DMS53 (cell line): ENCODE results near the gene POLR2C.
"Not testable (repeated sequence)": the region's sequence is repeated elsewhere in the genome, so short reads cannot be mapped to it uniquely, and the experiment has no call there.

Experiments used
- DNase-seq: peaks from one replicate; lab custom pipeline; 2025; lab: John Stamatoyannopoulos, UW

The POLR2C gene

DNA sequence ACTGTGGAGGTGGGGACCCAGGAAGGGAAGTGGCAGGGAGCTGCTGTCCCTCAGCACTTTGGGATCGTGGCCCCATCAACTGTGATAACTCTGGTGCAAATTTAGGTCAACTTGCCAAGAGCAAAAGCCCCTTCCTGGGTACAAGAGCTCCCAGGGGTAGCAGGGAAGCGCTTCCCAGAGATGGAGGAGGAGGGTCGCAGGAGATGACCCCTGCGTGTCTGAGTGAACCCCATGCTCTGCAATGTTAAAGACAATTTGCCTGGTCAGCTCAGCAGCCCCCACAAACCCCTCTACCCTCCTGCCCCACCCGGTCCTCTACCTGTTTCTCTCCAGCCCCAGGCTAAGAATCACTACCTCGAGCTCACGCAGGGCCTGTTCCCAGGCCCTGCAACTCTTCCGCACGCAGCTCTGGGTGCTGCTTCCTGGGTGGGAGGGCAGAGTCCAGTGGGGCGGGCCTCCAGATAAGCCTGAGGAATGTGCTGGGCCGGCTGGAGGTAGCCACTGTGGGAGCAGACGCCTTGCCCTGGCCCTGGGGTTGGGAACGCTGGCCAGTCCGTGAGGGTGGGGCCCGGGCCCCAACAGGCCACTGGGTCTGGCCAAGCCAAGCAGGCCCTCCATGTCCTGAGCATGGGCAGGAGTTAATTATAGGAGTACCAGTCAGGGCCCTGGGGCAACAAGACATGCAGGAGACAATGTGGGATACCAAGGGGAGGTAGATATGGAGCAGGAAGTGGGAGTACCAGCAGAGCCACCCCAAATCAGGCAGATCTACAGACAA lies 17.7 kb downstream of the POLR2C start:
- DNase-seq = peak; percentile 55

DNA sequence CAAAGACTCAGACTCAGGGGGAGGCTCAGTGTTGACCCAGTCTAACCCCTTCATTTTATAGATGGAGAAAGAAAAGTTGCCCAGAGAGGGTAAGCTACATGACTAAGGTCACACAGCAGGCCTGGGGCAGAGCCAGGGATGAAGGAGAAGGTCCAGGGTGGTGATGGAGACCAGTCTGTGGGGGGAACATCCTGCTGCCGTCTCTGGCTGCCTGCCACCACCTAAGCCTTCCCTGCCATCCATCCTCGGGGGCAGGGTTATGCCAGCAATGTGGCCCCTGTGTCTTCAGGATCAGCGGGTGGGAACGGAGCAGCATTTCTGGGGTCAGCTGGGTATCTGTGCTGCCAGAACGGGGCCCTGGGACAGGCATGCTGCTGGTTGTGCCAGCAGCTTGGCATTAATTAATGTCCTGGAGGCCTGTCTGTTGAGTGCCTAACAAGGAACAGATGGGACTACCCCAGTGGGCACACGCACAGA lies 18.3 kb downstream of the POLR2C start:
- DNase-seq = no peak

DNA sequence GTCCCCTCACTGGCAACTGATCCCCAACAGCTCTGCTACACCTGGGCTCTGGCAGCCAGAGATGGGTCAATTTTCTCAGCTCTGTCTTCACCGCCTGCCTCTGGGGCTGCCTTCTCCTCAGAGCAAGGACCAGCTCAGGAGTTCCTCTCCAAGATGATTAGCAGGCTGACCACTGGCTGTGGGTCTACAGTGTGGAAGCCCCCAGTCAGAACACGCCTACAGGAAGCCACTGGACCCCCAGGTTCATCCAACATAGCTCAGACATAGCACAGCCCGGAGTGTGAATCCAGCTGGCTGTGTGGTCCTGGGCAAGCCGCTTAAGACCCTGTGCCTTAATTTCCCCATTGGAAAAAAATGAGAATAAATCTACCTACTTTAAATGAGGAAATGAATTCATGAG lies 18.9 kb downstream of the POLR2C start:
- no peak for DNase-seq

DNA sequence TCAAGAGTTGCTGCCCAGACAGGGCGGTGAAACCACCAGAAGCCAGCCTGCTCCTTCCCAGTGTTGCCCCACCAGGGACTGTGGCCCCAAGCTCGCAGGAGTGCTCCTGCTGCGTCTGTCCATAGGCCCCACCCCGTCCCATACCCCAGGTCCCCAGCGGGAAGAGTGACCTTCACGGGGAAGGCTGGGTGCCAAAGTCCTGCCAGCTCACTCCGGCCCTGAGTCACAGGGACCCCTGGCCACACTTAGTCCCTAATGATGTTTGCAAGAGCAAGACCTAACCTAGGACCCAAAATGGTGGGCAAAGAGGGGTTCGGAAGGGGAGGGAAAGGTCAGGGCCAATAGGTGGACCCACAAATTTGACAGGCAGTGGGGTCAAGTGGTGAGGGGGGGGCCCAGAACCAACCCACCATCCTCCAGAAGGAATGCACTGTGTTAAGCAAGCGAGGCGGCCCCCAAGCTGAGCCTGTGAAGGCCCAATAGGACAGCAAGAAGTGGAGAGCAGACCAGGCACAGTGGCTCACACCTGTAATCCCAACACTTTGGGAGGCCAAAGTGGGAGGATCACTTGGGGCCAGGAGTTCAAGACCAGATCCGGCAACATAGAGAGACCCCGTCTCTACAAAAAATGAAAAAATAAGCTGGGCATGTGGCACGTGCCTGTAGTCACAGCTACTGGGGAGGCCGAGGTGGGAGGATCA lies 20.5 kb downstream of the POLR2C start:
- no peak for DNase-seq

DNA sequence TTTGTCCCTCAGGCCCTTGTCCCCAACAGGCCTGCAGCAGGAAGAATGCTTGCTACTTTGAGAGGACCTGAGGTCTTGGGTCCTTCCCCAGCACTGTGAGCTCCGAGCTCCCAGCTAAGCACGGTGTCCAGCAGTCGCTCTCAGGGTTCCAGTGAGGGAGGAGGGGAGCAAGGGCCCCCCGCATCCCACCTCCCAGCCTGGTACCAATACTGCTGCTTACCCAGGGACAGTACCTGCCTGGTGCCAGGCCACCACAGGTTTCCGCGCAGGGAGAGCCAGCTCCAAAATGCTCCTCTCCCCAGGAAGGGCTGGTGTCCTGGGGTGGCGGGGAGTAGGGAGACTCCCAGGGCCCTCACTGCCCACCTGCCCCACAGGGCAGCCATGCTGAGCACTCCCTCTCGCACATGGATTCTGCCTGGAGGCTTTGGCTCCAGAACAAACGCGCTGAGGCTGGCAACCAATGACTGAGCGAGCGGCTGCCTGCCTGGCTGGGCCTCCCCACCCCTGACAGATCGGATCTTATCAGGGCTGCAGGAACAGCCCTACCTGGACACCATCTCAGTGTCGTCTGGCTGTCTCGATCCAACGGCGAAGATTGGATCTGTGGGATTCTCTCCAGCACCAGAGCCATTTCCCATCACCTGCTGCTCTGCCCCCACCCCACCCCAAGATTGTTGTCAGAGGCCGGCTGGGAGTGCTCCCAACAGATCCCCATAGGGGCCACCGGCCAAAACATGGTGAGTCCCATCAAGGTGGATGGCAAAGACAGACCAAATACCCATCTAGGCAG lies 21.4 kb downstream of the POLR2C start:
- DNase-seq = no peak

DNA sequence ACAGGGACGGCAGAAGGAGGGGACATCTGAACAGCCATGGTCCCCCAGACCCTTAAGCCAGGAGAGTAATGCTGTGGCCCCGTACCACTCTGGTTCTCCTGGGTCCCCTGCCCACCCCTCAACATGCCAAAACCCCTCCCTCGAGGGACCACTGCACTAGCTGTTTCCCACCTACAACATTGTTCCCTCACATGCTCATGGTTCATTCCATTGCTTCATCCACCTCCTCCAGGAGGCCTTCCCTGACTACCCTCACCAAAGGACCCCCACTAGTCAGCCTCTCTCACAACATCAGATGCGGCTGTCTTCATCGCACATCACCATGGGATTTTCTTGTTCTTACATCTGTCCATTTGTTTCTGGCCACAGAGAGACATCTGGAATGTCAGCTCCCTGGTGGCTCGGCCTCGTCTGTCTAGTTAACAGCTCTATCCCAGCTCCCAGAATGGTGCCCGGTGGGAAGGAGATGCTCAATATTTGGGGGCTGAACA lies 22.1 kb downstream of the POLR2C start:
- DNase-seq = no peak

DNA sequence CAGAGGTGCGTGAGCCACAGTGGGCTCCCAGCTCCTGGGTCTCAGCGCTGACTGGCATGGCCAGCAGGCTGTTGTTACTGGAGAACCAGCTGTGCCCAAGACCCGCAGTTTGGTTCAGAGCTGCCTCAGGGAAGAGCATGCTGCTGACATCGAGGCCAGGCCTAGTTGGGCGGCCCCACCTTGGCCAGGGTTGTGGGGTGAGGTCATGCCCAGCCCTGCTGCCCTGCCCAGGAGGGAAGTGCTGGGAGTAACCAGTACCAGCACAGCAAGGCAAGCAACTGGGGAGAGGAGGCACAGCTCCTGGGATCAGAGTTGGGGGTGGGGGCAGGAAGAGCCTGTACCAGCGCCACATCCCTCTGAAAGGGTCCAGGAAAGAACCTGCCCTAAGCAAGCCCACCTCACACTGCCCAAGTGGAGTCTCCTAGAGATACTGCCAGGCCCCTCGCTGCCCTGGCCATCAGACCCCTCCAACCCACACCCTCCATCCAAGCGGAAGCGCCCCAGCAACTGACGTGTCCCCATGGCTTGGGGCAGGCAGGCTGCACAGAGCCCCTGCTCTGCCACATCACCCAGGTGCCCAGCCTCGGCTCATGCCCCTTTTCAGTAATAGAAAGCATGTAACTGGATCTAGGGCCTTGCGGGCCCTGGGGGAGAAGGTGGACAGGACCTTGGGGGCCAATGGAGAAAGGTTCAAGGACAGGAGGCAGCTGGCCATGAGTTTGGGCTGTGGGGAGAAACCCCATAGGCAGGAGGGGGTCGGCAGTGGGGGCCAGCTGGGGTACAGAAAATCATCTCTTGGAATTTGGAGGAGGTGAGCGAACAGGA lies 22.8 kb downstream of the POLR2C start:
- DNase-seq = no peak

DNA sequence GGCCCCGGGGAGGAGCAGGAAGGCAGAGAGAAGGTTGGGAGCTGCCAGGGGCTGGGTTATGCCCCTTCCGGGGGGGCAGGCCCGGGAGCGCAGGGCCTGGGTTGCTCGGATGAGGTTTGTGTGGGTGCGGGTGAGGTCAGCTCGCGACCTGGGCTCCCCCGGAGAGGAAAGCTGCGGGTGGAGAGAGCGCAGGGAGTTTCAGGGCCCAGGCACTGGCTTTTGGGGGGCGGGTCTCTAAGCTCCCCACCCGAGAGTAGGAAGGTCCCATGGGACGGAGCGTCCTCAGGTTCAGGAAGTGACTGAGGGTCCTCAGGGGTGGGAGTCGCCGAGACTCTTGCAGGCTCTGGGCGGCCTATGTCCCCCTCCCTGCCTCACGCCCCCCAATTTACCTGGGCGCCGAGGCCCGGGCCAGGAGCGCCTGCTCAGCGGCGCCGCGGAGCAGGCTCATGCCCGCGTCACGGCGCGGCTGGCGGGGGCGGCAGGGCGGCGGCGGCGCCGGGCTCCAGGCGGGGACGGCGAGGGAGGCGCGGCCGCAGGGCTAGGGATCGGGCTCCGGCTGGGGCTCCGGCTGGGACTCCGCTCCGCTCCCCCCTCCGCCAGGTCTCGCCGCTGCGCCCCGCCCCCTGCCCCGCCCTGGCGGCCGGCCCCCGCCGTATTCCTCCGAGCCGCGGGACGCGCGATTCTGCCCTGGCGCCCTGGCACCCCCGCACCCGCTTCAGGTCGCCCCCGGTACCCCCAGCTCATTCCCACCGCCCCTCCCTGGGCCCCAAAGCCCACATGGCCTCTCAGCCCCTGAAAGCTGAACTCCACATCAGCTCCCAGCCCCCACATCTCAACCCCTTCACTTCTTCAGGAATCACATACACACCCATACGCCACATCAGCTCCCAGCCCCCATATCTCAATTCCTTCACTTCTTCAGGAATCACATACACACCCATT lies 23.7 kb downstream of the POLR2C start, which contains the start of gene DOK4:
Gene DOK4, minus strand, starts transcription at position 578 of the 942 bp plus-strand sequence. CDS start 6,986 bp downstream, outside the sequence.
- DNase-seq = peak; percentile 91

DNA sequence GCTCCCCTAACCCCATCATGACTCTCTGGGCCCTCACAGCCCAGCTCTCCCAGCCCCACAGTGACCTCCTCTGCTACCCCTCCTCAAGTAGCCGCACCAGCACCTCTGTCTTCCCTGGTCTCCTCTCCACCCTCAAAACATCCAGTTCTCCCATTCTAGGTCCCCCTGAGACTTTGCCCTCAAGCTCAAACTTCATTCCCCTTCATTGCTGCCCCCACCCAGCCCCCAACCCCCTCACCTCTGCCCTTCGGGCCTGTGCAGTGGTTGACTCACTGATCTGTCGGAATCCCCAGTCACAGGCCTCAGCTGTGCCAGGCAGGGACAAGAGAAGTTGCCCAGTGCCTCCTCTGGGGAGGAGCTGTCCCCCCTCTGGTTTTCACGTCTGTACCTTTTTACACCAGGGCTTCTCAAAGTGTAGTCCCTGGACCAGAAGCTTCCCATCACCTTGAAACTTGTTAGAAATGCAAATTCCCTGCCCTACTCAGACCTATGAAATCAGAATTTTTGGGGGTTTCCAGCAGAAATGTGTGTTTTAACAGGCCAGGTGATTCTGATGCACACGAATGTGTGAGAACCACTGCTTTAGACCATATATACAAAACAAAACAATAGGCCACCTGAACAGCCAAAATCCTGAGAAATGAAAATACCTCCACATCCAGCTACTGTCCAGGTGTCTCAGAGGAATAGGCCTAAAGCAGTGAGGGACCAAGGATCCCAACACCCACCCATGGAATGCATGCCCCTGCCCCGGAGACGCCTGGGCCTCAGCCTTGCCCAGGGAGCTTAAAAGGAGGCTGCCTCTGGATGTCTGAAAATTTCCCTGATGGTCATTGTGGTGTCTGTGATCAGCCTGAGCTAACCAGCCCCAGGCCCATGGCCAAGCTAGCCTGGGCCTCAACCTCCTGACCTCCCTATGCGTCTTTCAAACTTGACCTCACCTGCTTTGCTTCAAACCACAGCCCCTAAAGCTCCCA lies 24.7 kb downstream of the POLR2C start:
- no peak for DNase-seq

DNA sequence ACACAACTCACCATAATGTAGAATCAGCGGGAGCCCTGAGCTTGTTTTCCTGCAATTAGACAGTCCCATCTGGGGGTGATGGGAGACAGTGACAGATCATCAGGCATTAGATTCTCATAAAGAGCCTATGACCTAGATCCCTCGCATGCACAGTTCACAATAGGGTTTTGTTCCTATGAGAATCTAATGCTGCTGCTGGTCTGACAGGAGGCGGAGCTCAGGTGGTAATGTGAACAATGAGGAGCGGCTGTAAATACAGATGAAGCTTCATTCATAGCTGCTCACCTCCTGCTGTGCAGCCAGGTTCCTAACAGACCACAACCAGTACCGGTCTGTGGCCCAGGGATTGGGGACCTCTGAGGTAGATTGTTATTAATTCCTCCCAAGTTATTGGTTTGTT lies 26.8 kb downstream of the POLR2C start:
- DNase-seq = no peak

DNA sequence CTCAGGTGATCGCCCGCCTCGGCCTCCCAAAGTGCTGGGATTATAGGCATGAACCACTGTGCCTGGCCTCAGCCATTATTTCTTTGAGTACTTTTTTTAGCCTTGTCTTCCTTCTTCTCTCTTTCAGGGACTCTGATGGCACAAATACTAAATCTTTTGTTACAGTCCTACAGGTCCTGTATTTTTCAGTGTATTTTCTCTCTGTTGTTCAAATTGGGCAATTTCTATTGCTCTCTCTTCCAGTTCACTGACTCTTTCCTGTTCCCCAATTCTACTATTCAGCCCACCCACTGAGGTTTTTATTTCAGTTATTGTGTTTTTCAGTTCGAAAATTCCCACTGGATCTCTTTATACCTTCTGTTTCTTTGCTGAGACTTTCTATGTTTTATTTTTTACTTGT lies 31.3 kb downstream of the POLR2C start:
- DNase-seq = no peak

DNA sequence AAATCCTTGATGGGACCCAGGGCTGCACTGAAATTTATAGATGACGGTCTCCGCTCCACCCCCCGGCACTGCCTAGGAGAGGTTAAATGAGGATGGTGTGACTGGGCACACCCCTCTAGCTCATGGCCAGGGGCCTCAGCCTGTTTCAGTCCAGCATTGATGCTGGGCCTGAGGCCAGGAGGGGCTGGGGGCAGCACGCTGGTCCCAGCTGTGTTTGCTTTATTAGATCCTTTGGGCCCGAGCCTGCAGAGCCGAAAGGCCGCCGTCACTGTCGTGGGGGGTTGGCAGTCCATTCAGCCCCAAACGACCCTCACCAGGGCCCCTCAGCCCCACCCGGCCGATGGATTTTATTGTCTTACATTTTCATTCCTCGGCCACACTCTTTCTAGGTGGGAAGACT lies 34.6 kb downstream of the POLR2C start:
- no peak for DNase-seq

DNA sequence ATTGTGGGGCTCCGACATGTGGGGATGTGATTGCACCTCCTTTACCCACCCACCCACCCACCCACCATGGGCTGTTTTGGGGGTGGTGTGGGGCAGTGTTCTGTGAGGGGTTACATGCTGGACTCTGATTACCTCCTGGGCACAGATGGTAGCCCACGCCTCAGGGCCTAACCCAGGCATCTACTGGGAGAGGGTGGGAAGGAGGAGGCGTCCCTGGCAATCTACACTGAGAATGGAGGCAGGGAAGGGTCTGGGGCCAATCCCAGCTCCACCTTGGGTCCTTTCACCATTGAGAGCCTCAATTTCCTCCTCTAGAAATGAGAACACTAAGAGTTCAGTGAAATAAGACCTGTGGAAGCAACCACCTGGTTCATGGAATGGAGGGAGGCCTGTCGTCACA lies 35.6 kb downstream of the POLR2C start:
- no peak for DNase-seq

DNA sequence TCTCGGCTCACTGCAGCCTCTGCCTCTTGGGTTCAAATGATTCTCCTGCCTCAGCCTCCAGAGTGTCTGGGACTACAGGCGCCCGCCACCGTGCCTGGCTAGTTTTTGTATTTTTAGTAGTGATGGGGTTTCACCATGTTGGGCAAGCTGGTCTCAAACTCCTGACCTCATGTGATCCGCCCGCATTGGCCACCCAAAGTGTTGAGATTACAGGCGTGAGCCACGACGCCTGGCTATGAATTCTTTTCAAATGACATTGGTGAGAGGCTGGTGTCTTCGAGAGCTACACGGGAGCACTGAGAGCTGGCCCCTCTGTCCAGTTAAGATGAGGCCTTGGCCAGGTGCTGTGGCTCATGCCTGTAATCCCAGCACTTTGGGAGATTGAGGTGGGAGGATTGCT lies 37.5 kb downstream of the POLR2C start:
- DNase-seq = not testable (repeated sequence)

DNA sequence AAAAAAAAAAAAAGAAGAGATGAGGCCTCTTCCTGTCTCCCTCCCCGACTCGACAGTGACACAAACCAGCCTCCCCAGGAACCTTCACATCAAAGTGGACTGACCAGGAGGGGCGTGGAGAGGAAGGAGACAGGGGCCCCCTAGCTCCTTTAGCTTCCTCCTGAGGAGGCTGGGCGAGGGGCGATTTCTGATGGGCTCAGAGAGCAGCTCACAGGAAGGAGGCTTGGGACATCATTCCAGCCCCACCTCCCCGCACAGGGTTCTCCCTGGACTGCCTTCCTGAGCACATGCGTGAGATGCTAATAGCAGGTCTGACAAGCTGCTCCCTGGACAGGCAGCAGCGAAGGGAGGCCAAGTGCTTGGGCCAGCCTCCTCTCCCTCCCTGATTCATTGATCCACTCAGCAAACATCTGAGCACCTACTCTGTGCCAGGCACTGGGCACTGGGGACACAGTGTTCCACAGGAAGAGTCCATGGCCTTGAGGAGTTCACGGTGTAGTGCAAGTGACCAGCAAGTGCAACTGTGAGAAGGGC lies 38.2 kb downstream of the POLR2C start:
- peak; percentile 38 for DNase-seq

DNA sequence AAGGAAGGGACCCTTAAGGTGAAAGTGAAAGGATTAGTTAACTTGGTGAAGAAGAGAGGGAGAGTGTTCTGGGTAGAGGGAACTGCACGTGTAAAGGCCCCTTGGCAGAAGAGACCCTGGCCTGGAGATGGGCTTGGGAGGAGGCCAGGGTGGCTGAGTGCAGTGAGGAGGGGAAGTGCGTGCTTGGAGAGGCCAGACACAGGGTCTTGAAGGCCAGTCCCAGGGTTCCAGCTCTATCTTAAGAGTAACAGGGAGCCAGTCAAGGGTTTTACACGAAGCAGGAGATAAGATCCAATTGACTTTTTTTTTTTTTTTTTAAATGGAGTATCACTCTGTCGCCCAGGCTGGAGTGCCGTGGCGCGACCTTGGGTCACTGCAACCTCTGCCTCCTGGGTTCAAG lies 39.0 kb downstream of the POLR2C start:
- no peak for DNase-seq

DNA sequence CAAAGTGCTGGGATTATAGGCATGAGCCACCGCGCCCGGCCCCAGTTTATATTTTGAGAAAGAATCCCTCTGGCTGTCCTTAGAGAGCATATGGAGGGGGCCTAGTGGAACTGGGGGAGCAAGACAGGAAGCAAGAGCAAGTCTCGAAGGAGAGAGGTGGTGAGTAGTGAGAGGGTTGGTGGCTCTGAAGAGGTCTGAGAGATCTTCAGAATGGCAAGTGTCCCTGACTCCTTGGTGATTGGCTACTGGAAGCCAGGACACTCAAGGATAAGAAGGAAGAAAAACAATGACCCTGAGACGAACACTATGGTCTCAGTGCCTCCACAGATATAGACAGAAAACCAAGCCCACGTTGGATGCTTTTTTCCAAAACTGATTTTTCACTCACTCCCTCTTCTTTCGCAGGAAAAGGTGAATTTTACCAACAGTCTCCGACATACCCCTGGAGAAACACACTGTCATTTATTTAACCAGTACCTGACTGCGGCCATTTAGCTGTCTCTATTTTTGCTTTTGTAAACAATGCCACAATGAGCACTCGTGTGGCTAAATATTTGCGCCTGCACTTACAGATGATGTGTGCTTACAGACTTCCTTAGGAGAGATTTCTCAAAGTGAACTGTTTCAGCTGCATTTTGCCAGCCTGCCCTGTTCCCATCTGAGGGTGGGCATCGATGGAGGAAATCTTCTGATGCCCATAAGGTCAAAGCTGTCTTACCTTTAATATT lies 39.7 kb downstream of the POLR2C start:
- peak; percentile 86 for DNase-seq

DNA sequence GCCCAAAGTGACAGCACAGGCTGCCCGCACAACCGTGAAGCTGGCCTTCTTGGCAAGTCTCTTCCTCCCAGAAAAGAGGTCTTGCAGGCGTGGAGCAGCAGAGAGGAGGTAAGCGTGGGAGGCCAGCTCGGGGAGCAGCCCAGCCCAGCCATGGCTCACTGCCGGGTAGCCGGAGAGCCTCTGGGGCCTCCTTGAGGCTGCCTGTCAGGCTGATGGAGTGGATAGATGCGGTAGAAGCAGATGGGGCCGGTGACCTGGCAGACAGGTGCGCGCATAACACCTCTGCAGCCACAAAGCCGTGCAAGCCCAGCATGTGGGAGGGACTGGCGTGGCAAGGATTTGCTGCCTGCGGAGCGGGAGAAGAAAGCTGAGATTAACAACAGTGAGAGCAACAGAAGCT lies 40.9 kb downstream of the POLR2C start:
- peak; percentile 96 for DNase-seq
